ENCODE data around the gene PMEPA1.
A peak's percentile ranks its signal among the peaks of the same experiment; 100 is the strongest.

Gene PMEPA1

DNA sequence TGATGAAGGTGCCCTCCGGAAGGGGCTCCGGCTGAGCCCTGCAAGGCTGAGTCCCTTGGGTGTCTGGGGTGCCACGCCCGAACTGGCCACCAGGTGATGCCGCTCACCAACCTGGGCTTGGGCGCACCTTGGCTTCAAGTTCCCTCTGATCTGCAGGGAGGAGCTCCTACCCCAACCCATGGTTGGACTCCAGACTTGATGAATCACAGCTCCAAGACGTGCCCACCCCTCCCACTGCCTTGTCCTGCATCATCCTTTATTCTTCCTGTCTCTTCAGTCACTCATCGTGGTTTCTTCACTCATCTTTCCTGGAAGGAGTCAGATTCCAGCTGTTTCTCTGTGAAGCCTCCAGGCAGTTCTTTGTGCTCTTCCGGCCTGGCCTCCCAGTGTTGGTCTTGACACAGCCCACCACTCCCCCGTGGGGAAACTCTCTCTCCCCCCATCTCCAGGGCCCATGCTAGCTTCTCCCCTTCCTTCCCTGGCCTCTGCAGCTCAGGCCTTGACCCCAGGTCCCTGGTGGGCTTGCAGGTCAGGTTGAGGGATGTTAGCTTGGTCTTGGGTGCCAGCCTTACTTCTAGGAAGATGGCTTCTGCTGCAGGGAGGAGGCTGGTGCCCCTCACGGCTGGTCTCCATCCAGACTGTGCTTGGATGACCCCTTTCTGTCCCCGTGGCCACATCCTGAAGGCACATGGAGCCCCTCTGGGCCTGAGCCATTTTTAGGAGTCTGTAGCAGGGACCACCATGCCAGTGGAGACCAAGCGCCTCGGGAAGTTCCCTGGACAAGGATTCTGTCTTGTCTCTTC, 87.0 kb downstream of the PMEPA1 start:
- peak; percentile 33 to 38 for DNase-seq (ENCODE audit: low read depth in 2 of 2)

GRCh38 chr20:57622201-57622570, 87.6 kb downstream of the PMEPA1 start:
- DNase-seq (ENCODE audit: low read depth in 2 of 2) = no peak

DNA sequence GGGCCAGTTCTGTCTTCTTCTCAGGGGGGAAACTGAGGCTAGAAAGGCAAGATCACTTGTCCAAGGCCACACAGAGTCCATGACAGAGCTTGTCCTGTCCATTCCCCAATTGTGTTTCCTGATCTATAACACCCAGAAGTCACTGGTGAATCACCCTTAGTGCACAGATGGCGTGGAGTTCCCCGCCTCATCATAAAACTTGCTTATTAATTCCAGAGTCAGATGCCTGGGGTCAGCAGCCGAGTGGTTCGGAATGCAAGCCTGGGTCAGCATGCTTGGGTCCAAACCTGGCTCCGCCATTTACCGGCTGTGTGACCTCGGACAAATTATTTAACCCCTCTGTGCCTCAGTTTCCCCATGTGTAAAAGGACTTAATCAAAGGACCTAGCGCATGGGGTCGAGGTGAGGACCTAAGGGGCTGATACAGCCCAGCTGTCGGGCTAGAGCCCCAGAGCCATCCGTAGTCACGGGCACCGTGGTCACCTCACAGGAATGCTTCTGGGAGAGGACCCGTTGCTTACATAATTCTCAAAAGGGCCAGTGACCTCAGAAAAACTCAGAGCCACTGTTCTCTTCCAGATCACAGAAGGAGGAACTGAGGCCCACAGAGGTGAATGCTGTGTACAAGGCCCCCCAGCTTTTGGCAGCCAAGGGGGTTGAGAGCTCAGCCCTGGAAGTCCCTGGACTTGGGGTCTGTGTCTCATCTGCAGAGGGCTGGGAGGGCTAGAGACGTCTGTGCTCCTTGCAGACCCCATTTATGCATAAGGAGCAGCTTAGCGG, 88.2 kb downstream of the PMEPA1 start:
- DNase-seq (ENCODE audit: low read depth in 2 of 2) = no peak

DNA sequence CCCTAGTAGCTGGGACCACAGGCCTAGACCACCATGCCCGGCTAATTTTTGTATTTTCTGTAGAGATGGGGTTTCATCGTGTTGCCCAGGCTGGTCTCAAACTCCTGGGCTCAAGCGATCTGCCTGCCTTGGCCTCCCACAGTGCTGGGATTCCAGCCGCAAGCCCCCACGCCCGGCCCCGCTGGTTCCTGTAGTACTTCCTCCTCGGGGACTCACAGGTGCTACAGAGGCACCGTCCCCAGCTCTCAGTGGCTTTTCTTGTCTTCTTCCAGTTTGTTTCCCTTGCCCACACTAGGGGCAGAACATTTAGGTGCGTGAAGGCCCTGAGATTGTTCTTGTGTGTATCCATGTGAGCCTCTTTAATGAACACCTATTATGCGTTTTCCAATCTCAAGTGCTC, 88.8 kb downstream of the PMEPA1 start:
- DNase-seq (ENCODE audit: low read depth in 2 of 2) = no peak

- DNase-seq (ENCODE audit: low read depth in 2 of 2) = no peak
Observed at GRCh38 chr20:57620274-57620990, 89.4 kb downstream of the PMEPA1 start, which contains the start of gene ZBP1. ZBP1 (minus strand) TSS chr20:57620426; CDS start chr20:57620295, 131 bp downstream.

GRCh38 chr20:57619051-57619831, 90.6 kb downstream of the PMEPA1 start:
- DNase-seq (ENCODE audit: low read depth in 2 of 2) = no peak

DNA sequence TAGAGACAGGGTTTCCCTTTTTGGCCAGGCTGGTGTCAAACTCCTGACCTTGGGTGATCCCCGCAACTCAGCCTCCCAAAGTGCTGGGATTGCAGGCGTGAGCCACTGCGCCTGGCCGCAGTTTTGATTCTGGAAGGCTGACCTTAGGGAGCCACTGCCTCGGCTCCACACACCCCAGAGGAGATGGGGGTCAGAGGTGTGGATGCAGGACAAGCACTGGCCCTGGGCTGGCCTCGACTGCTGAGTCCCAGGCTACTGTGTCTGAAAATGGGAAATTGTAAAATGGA, 91.1 kb downstream of the PMEPA1 start:
- no peak for DNase-seq (ENCODE audit: low read depth in 2 of 2)

- no peak for DNase-seq (ENCODE audit: low read depth in 2 of 2)
Observed at GRCh38 chr20:57618091-57618763, 91.6 kb downstream of the PMEPA1 start.

DNA sequence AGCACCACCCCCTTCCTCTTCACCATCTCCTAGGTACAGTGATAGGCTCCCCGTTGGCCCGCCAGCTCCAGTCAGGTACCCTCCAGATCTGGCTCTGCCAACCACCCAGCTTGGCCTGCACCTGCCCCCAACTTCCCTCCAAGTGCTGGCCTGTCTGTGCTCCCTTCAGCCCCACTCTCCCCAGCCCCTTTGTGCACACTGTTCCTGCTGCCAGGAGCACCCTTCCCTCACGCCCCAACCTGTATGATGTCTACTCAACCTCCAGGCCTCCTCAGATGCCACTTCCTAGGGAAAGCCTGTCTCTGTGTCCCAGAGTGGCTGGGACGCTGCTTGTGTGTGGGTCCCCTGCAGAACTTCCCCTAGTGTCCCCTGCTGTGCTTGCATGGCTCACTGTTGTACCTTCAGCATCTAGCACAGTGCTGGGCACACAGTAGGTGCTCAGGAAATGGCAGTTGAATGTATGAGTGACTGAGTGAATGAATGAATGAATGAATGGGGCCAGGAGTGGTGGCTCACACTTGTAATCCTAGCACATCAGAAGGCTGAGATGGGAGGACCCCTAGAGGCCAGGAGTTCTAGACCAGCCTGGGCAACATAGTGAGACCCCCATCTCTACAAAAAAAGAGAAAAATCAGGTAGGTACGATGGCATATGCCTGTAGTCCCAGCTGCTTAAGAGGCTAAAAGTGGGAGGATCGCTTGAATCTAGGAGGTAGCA, 92.6 kb downstream of the PMEPA1 start:
- DNase-seq (ENCODE audit: low read depth in 2 of 2) = no peak

DNA sequence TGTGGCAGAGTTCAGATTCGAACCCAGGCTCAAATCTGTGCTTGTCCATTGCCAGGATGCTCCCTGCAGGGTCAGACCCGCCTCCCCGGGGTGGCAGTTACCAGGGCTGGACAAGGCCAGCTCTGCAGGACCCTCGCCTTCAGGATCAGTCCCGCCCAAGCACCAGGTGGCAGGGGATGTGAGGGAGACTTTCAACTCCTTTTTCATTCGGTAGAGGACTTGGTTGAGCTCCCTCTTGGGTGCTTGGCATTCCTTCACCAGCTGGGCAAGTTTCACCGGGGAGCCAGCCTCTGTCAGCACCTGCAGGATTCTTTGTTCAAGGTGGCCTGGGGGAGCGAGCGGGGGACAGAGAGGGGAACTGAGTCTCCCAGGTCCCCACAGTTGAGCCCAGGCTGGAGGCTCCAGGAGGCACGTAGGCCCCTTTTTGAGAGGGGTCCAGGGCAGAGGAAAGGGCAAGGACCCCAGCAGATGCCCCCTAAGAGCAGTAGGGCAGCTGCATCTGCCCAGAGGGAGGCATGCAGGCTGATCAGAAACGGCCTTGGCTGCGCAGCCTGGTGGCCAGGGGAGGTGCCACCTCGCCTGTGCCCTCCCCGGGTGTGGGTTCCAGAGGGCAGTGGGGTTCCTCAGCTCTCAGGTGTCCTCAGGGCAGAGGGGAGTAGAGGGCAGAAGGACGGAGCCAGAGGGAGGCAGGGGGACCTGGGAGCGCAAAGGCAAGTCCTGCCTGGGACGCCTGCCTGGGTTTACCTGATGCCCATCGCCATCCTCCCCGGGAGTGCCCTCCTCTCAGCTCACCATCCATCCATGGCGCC, 93.5 kb downstream of the PMEPA1 start:
- DNase-seq (ENCODE audit: low read depth in 2 of 2) = no peak

DNA sequence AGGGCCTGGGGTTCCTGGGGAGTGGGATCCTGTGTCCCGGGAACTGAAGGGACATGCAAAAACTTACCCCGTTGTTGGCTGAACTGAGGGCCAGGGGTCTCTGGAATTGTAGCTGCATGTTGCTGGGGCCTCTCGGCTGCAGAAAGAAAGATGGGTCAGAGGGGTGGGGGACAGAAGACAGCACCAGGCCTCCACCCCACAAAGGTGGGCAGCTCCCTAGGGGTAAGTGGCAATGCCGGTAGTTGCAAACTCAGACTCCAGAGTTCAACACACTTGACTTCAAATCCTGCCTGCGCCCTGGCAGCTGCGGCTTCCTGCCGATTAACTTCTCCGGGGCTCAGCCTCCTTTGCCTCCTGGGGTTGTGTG, 94.4 kb downstream of the PMEPA1 start:
- DNase-seq (ENCODE audit: low read depth in 2 of 2) = no peak

- DNase-seq (ENCODE audit: low read depth in 2 of 2) = no peak
Observed at GRCh38 chr20:57614490-57615444, 95.0 kb downstream of the PMEPA1 start.

- DNase-seq (ENCODE audit: low read depth in 2 of 2) = no peak
Observed at GRCh38 chr20:57613481-57613921, 96.3 kb downstream of the PMEPA1 start.

DNA sequence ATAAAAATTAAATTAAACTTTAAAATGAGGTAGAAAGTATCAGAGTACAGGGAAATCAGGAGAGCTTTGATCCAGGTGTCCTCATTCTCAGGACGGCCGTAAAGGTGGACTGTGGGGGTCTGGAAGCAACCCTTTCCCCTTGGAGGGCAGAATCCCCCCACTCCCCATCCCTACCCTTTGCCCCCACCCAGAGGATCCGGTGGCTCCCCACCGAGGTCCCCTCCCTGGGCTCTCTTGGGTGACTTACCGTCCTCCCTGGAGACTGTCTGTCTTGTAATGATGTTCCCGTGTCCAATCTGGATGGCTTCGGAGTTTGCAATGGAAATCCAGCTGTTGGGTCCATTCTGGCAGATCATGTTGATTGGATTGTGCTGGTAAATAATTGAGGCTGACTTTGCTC, 96.9 kb downstream of the PMEPA1 start:
- DNase-seq (ENCODE audit: low read depth in 2 of 2) = no peak

GRCh38 chr20:57612436-57612835, 97.4 kb downstream of the PMEPA1 start:
- no peak for DNase-seq (ENCODE audit: low read depth in 2 of 2)

- no peak for DNase-seq (ENCODE audit: low read depth in 2 of 2)
Observed at GRCh38 chr20:57611586-57612311, 98.1 kb downstream of the PMEPA1 start.

GRCh38 chr20:57610261-57610952, 99.4 kb downstream of the PMEPA1 start:
- no peak for DNase-seq (ENCODE audit: low read depth in 2 of 2)

Measured in fibroblast of skin of left biceps (primary cell).